Neural crest cell (in vitro differentiated cells): Measurements from ENCODE around the gene ACAN. TPM values are rescaled to one million over a fixed set of nuclear protein-coding genes. Genes with fewer than 3 reads are reported as not detected.
A peak's percentile ranks its signal among the peaks of the same experiment; 100 is the strongest.

Experiments used
- DNase-seq: peaks from one replicate; pipeline ENCODE4 v3.0.0; 2021; ENCODE audit warnings: low read depth, mixed read lengths, low spot score
- H3K27ac Mint-ChIP-seq: one replicate; pipeline ENCODE4 v1.8.0; 2021; ENCODE audit warnings: mild to moderate bottlenecking, mixed read lengths; ENCODE audit not compliant: unreplicated experiment
- H3K27me3 Mint-ChIP-seq: 2 replicates; pipeline ENCODE4 v1.8.0; 2021; ENCODE audit warnings: low read depth, mild to moderate bottlenecking, mixed read lengths
- H3K36me3 Mint-ChIP-seq: 2 replicates; pipeline ENCODE4 v1.8.0; 2021; ENCODE audit warnings: low read depth, mild to moderate bottlenecking, mixed read lengths
- H3K4me1 Mint-ChIP-seq: 2 replicates; pipeline ENCODE4 v1.8.0; 2021; ENCODE audit warnings: mixed read lengths
- H3K4me3 Mint-ChIP-seq: one replicate; pipeline ENCODE4 v1.8.0; 2021; ENCODE audit warnings: mild to moderate bottlenecking, mixed read lengths
- H3K9me3 Mint-ChIP-seq: 2 replicates; pipeline ENCODE4 v1.8.0; 2021; ENCODE audit warnings: mixed read lengths
- total RNA-seq: library from RNA; stranded (reverse); gene quantifications from 2 replicates; pipeline ENCODE4 v1.2.1, GENCODE V29; 2021
- TF ChIP-seq, protein P1 (sequence below): fragments of 200-600 bp; sonication (generic); conservative IDR thresholded peaks from 2 replicates; pipeline ENCODE4 v1.5.0; 2021; ENCODE audit warnings: antibody characterized with exemption, mild to moderate bottlenecking

The ACAN gene
- total RNA-seq, 1 donor from 2014 or later: 0.54 TPM

DNA sequence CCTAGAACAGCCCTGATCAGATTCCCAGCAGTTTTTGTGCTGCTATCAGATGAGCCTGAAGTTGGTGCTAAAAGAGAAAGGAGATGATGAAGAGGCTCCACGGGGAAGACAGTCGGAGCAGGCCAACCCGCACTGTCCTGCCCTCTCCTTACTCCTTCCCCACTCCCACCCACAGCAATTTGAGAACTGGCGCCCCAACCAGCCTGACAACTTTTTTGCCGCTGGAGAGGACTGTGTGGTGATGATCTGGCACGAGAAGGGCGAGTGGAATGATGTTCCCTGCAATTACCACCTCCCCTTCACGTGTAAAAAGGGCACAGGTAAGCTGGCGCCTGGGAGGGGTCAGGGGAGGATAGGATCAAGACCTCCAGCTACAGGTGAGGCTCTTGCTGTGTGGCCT lies 69.5 kb downstream of the ACAN start:
- H3K27me3 Mint-ChIP-seq: no peaks in the 10 kb centered on the region
- H3K4me1 Mint-ChIP-seq: peaks cover 3% of the 10 kb centered on the region
- no peak overlapping the region for H3K27ac Mint-ChIP-seq
- TF ChIP-seq, protein P1, sequence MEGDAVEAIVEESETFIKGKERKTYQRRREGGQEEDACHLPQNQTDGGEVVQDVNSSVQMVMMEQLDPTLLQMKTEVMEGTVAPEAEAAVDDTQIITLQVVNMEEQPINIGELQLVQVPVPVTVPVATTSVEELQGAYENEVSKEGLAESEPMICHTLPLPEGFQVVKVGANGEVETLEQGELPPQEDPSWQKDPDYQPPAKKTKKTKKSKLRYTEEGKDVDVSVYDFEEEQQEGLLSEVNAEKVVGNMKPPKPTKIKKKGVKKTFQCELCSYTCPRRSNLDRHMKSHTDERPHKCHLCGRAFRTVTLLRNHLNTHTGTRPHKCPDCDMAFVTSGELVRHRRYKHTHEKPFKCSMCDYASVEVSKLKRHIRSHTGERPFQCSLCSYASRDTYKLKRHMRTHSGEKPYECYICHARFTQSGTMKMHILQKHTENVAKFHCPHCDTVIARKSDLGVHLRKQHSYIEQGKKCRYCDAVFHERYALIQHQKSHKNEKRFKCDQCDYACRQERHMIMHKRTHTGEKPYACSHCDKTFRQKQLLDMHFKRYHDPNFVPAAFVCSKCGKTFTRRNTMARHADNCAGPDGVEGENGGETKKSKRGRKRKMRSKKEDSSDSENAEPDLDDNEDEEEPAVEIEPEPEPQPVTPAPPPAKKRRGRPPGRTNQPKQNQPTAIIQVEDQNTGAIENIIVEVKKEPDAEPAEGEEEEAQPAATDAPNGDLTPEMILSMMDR: no peak
- DNase-seq: no peak
- H3K9me3 Mint-ChIP-seq: peaks cover 6% of the 10 kb centered on the region
- no peak overlapping the region for H3K4me3 Mint-ChIP-seq
- no peaks in the 10 kb centered on the region for H3K36me3 Mint-ChIP-seq

DNA sequence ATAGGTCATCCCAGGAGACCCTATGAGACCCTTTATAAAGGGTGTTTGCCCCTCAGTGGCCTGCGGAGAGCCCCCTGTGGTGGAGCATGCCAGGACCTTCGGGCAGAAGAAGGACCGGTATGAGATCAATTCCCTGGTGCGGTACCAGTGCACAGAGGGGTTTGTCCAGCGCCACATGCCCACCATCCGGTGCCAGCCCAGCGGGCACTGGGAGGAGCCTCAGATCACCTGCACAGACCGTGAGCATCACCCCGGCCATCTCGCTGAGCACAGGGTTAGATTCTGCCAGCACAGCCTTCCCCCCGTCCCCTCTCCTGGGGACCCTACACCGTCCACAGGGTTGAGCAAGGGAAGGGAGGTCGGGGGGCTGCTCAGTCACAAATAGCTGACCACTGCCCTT lies 70.5 kb downstream of the ACAN start:
- H3K27me3 Mint-ChIP-seq: no peaks in the 10 kb centered on the region
- no peaks in the 10 kb centered on the region for H3K36me3 Mint-ChIP-seq
- H3K4me3 Mint-ChIP-seq: no peak overlapping the region
- TF ChIP-seq, protein P1: no peak
- peaks cover 4% of the 10 kb centered on the region for H3K9me3 Mint-ChIP-seq
- H3K27ac Mint-ChIP-seq: no peak overlapping the region
- DNase-seq: no peak
- peaks cover 3% of the 10 kb centered on the region for H3K4me1 Mint-ChIP-seq

DNA sequence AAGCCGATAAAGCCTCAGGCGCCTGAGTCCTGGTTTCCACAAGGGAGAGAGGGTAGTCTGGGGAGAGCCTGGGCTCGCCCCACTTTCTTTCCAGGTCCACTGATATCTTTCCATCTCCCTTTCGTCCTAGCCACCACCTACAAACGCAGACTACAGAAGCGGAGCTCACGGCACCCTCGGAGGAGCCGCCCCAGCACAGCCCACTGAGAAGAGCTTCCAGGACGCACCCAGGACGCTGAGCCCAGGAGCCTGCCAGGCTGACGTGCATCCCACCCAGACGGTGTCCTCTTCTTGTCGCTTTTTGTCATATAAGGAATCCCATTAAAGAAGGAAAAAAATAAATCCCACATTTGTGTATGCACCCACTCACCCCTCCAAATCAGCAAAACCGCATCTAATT lies 71.0 kb downstream of the ACAN start:
- Mint-ChIP-seq H3K4me3 (no peak overlapping the region), H3K9me3 (peaks cover 4% of the 10 kb centered on the region), H3K27me3 (no peaks in the 10 kb centered on the region), H3K4me1 (peaks cover 3% of the 10 kb centered on the region), H3K36me3 (no peaks in the 10 kb centered on the region), H3K27ac (no peak overlapping the region)
- TF ChIP-seq, protein P1: no peak
- no peak for DNase-seq

DNA sequence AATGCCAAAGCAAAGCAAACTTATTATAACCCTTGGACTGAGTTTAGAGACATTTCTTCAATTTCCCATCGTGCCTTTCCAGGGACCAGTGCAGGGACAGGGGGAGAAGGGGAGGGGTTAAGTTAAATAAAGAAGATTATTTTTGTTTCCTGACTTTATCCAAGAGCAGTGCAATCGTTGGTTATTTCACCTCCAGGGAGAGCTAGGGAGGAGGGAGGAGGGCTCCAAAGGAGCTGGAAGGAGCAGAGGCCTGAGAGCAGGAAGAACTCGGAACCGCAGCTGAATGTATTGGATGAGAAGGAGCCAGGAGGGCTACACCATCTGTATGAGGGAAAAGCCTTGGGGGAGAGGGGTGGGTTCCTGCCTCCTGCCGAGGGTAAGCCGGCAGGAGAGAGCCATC lies 71.4 kb downstream of the ACAN start:
- H3K4me3 Mint-ChIP-seq: no peak overlapping the region
- H3K27me3 Mint-ChIP-seq: no peaks in the 10 kb centered on the region
- H3K9me3 Mint-ChIP-seq: peaks cover 4% of the 10 kb centered on the region
- H3K27ac Mint-ChIP-seq: no peak overlapping the region
- H3K4me1 Mint-ChIP-seq: peaks cover 3% of the 10 kb centered on the region
- no peaks in the 10 kb centered on the region for H3K36me3 Mint-ChIP-seq
- DNase-seq: no peak
- TF ChIP-seq, protein P1: no peak

DNA sequence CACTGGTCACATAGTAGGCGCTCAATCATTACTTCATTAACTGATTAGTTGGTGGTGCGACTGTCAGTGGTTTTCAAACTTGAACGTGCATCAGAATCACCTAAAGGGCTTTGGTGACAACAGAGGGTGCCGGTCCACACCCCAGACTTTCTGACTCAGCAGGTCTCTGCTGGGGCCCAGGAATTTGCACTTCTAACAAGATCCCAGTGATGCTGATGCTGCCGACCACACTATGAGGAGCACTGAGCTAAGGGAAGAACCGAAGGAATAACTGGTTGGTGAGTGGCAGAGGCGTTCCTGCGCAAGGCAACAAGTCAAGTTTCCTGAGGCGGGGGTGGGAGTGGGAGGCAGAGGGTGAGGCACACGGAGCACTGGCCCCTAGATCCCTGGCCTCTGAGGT lies 73.3 kb downstream of the ACAN start:
- no peaks in the 10 kb centered on the region for H3K27me3 Mint-ChIP-seq
- H3K36me3 Mint-ChIP-seq: no peaks in the 10 kb centered on the region
- no peak overlapping the region for H3K4me3 Mint-ChIP-seq
- H3K27ac Mint-ChIP-seq: peak overlapping the region; percentile 45
- peaks cover 3% of the 10 kb centered on the region for H3K4me1 Mint-ChIP-seq
- no peaks in the 10 kb centered on the region for H3K9me3 Mint-ChIP-seq
- TF ChIP-seq, protein P1: no peak
- no peak for DNase-seq

DNA sequence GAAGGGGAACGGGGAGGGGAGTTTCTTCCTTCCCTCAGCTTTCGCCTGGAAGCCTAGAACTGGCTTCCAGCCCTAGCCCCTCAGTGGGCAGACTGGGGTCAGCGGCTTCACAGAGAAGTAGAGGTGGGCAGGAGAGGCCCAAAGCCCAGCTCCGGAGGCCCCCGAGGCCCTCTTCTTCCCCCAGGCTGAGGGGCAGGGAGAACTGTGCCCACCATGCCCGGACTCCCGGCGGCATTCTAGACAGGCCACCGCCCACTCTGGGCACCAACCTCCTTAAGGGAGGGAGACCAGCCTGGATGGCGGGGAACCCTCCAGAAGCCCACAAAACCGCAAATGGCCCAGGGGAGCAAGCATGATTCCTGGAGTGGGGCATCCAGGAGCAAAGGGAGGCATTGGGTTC lies 74.2 kb downstream of the ACAN start:
- H3K9me3 Mint-ChIP-seq: no peaks in the 10 kb centered on the region
- no peak for DNase-seq
- TF ChIP-seq, protein P1: no peak
- no peak overlapping the region for H3K27ac Mint-ChIP-seq
- H3K4me3 Mint-ChIP-seq: no peak overlapping the region
- H3K4me1 Mint-ChIP-seq: peaks cover 3% of the 10 kb centered on the region
- H3K36me3 Mint-ChIP-seq: no peaks in the 10 kb centered on the region
- no peaks in the 10 kb centered on the region for H3K27me3 Mint-ChIP-seq
